Right lung (tissue), 5 donors: Measurements from ENCODE around the gene ATG5. TPM values are rescaled to one million over a fixed set of nuclear protein-coding genes. Genes with fewer than 3 reads are reported as not detected.

Source experiments
- DNase-seq, 2 donors: peaks; one replicate each; pipeline ENCODE4 v3.0.0-alpha.2; 2013
- polyA plus RNA-seq, 5 donors: library from polyadenylated mRNA; unstranded; fragments of 120-200 nt; gene quantifications; one replicate each; pipeline versions ENCODE4 v1.2.1 to v1.2.3, GENCODE V29; 2013; ENCODE audit warnings: inconsistent platforms in 1 of 5, low replicate concordance in 1 of 5; ENCODE audit not compliant: insufficient read length in 5 of 5, insufficient read depth in 1 of 5

Gene ATG5
- polyA plus RNA-seq, 5 donors = 29.2 to 45.1 (median 39.5) TPM

GRCh38 chr6:106225581-106225980 is 100.0 kb downstream of the ATG5 start:
- DNase-seq = no peak

GRCh38 chr6:106223300-106223930 is 102.1 kb downstream of the ATG5 start:
- peak; percentile 32 to 49 for DNase-seq

GRCh38 chr6:106220485-106220884 is 105.1 kb downstream of the ATG5 start:
- no peak for DNase-seq

DNA sequence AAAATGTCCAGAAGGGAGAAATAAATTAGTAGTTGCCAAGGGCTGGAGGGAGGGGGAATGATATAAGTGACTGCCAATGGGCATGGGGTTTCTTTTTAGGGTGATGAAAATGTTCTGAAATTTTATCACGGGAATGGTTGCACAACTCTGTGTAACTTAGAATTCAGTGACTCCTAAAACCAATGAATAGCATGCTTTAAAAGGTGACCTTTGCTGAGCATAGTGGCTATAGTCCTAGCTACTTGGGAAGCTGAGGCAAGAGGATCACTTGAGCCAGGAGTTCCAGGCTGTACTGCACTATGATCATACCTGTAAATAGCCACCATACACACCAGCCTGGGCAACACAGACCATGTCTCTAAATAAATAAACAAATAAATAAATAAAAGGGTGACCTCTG is 109.0 kb downstream of the ATG5 start:
- no peak for DNase-seq

DNA sequence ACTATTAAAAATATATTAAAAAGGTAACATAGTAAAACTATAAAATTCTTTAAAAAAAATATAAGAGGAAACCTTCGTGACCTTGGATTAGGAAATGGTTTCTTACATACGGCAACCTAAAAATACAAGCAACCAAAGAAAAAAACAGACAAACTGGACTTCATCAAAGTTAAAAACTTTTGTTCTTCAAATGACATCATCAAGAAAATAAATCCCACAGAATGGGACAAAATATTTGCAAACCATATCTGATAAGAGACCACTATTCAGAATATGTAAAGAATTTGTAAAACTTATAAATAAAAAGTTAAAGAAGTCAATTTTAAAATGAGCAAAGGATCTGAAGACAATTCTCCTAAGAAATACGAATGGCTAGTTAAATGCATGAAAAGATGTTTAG is 110.0 kb downstream of the ATG5 start:
- DNase-seq = no peak

DNA sequence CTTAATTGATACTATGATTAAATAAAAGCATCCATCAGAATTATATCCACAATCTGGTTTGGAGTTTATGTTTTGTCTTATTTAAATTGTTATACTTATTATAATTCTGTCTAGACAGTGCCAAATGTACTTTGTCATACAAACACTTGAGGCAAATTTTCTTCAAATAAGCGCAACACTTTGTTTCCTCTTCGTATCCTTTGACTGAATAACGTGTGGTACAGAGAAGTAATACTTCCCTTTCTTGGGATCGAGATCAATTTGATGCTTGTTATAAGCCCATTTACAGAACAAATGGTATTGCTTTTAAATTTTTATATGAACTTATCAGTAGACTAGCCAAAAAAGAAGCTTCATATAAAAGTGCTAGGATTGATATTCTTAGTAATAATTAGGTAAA is 111.0 kb downstream of the ATG5 start:
- DNase-seq = no peak

- no peak for DNase-seq
Observed at GRCh38 chr6:106213660-106214289, 111.8 kb downstream of the ATG5 start.

GRCh38 chr6:106212576-106212975 is 113.0 kb downstream of the ATG5 start:
- peak in 1 of 2 donors; percentile 9 for DNase-seq

DNA sequence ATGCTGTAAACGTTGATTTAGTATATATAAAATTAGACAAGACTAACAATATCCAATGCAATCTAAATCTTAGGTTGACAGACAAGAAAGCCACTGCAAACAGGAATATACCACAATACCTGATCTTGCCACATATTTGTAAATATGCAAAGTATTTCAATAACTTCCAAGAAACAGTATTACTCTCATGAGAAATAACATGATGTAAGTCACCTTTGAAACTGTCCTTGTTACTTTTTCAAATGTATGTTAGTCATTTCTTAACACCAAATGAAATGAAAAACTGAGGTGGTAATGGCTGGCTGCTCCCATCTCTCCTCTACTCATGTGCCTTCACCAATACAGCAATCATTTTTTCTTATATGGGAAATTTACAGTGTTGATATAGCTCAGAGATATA is 118.7 kb downstream of the ATG5 start:
- DNase-seq = no peak

GRCh38 chr6:106204961-106205360 is 120.6 kb downstream of the ATG5 start:
- DNase-seq = no peak

- DNase-seq = no peak
Observed at GRCh38 chr6:106199998-106200397, 125.6 kb downstream of the ATG5 start.

DNA sequence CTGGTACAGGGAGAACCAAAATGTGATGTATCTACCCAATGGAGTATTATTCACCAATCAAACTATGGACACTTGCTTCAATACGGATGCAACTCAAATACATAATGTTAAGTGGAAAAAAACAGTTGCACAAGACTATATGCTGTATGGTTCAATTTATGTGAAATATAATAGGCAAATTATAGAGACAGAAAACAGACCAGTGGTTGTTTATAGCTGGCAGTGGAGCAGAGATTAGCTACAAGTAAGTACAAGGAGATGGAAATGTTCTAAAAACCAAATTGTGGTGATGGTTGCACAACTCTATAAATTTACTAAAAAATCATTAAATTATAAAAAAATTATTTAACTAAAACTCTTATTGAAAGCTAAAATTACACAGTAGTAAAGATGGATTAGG is 126.2 kb downstream of the ATG5 start:
- no peak for DNase-seq

- DNase-seq = no peak
Observed at GRCh38 chr6:106197441-106197840, 128.1 kb downstream of the ATG5 start.

GRCh38 chr6:106194949-106195921 is 130.3 kb downstream of the ATG5 start:
- DNase-seq = no peak

- no peak for DNase-seq
Observed at GRCh38 chr6:106192824-106193223, 132.7 kb downstream of the ATG5 start.

- no peak for DNase-seq
Observed at GRCh38 chr6:106188104-106188794, 137.3 kb downstream of the ATG5 start.

GRCh38 chr6:106187424-106187982 is 138.1 kb downstream of the ATG5 start:
- no peak for DNase-seq

DNA sequence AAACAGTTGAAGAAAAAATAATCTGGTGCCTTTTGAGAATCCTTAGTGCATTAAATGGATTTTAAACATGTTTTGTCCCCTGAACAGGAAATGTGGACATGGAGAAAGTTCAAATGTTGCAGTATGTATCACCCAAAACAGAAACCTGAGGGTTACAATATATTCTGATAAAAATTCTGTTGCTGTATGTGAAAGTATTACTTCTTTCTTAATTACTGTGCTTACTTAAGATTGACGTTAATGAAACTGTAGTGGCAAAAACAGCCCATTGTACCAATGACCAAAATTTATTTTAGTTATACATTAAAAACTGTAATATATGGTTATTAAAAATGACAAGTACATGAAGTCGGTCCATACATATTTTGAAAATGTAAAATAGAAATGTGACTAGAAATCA is 138.8 kb downstream of the ATG5 start:
- DNase-seq = no peak

GRCh38 chr6:106186172-106186571 is 139.4 kb downstream of the ATG5 start:
- DNase-seq = no peak

DNA sequence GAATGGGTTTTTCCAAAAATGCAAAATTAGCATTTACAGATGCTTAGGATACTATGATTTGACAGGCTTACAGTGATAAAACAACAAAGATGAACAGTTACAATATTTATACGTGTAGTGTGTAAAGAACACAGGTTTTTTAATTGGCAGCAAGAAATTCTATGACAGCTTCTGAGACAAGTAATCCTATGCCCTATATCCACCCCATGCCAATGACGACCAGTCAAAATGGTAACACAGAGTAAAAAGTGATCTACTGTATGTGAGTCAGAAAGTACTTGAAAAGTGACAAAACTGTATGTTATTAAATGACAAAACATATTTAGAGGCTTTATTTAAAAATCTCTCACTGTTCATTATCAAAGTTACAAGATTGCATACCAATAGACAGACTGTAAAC is 139.9 kb downstream of the ATG5 start:
- no peak for DNase-seq

DNA sequence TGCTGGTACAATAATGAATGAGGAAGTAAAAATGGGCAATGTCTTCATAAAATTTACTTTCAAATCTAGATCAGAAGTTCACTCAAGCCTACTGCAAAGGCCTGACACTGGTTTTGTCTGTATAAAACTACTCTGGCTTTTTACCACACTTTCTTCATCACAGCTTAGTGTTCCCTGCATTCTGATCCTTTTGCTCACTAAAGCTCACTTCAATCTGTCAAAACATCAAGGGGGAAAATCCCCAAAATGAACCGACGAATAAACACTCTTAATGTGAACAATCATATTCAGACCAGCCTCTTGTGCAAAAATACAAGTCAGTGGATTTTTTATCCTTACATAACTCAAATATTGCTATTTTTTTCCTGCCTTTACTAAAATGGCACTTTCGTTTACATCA is 140.9 kb downstream of the ATG5 start:
- DNase-seq = no peak

DNA sequence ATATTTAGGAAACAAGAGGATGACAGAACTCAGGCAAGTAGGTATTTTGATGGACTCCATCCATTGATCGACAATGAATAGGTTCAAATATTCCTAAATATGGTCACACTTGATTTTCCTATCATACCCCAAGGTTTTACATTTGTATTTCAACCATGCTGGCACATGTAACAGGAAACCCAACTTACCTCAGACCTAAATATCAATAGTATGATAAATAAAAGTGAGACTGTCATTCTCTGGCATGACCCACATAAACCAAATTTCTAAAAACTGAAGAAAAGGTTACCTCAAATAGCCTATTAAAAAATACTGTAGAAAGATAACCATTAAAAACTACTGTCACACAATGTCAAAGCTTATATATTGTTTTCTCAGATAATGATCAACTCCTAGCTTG is 142.1 kb downstream of the ATG5 start:
- no peak for DNase-seq
